DMS153 treated with DMSO at 0.1 percent for 48 hours (cell line): ENCODE results near the gene CUL2.
"Not testable (repeated sequence)": the region's sequence is repeated elsewhere in the genome, so short reads cannot be mapped to it uniquely, and the experiment has no call there.

Experiments used
- DNase-seq: peaks from one replicate; lab custom pipeline; 2025; ENCODE audit not compliant: unreplicated experiment; lab: John Stamatoyannopoulos, UW

CUL2 gene

DNA sequence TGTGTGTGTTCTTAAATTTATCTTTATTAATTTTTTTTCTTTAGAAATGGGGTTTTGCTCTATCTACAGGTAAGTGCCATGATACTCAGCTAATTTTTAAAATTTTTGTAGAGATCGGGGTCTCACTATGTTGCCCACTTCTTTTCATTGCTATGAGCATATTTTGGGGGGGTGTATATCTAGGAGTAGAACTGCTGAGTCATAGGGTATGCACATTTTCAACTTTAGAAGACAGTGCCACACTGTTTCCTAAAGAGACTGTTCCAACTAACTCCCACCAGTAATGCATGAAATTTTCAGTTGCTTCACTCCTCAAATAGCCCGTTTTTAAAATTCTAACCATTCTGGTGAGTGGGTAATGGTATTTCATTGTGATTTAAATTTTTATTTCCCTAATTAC lies 108.3 kb downstream of the CUL2 start:
- DNase-seq, result no peak

DNA sequence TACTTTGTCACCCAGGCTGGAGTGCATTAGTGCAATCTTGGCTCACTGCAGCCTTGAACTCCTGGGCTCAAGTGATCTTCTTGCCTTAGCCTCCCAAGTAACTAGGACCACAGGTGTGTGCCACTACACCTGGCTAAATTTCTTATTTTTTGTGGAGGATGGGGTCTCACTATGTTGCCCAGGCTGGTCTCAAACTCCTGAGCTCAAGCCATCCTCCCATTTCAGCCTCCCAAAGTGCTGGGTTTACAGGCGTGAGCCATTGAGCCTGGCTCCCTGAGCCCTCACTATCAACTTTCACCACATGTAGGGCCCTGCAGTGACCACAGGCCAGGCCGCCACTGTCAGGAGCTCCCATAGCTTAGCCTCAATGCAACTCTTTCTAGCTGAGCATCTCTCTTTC lies 110.2 kb downstream of the CUL2 start:
- DNase-seq, result no peak

DNA sequence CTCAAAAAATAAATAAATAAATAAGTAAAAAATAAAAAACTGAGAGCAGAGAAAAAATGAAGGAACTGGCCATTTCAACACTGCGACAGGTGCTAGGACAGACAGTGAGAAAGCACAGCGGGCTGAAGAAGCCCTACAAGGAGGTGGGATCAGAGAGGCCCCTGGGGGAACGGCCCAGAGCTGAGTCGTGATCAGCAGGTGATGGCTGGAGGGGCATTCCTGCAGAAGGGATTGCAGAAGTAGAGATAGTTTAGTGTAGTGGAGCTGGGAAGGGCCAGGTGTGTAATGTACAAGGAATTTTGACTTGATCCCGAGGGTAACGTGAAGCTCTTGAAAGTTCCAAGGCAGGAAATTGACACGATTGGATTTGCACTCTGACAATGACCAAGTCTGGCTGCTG lies 112.1 kb downstream of the CUL2 start:
- DNase-seq, result no peak

DNA sequence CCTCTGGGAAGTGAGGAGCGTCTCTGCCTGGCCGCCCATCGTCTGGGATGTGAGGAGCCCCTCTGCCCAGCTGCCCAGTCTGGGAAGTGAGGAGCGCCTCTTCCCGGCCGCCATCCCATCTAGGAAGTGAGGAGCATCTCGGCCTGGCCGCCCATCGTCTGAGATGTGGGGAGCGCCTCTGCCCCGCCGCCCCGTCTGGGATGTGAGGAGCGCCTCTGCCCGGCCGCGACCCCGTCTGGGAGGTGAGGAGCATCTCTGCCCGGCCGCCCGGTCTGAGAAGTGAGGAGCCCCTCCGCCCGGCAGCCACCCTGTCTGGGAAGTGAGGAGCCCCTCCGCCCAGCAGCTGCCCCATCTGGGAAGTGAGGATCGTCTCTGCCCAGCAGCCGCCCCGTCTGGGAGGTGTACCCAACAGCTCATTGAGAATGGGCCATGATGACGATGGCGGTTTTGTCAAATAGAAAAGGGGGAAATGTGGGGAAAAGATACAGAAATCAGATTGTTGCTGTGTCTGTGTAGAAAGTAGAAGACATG lies 113.7 kb downstream of the CUL2 start:
- not testable (repeated sequence) for DNase-seq

DNA sequence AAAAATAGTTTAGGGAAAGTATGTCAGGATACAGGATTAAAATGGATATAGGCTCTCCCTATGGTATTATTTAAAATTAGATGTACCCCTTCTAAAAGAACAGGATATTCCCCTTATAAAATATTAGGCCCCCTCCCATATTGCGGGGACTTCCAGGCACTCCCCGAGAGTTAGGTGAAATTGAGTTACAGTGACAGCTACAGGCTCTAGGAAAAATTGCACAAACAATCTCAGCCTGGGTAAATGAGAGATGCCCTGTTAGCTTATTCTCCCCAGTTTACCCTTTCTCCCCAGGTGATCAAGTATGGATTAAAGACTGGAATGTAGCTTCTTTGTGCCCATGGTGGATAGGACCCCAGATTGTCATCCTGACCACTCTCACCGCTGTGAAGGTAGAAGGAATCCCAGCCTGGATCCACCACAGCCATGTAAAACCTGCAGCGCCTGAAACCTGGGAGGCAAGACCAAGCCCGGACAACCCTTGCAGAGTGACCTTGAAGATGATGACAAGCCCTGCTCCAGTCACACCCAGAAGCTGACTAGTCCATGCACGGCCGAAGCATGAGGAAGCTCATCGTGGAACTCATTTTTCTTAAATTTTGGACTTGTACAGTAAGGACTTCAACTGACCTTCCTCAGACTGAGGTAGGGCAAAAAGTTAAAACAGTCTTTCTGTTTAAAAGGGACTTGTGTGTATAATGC lies 115.6 kb downstream of the CUL2 start:
- not testable (repeated sequence) for DNase-seq

DNA sequence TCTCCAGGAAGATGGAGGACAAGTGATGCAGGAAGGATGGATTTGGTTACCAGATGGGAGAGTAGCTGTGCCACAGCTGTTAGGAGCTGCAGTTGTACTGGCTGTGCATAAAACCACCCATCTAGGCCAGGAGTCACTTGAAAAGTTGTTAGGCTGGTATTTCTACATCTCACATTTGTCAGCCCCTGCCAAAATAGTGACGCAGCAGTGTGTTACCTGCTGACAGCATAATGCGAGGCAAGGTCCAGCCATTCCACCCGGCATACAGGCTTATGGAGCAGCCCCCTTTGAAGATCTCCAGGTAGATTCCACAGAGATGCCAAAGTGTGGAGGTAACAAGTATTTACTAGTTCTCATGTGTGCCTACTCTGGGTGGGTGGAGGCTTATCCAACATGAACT lies 116.4 kb downstream of the CUL2 start:
- not testable (repeated sequence) for DNase-seq

DNA sequence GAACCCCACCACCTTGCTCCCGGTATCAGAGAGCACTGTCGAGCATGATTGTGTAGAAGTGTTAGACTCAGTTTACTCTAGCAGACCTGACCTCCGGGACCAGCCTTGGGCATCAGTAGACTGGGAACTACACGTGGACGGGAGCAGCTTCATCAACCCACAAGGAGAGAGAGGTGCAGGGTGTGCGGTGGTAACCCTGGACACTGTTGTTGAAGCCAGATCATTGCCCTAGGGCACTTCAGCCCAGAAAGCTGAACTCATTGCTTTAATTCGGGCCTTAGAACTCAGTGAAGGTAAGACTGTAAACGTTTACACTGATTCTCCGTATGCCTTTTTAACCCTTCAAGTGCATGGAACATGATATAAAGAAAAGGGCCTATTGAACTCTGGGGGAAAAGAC lies 117.0 kb downstream of the CUL2 start:
- not testable (repeated sequence) for DNase-seq

DNA sequence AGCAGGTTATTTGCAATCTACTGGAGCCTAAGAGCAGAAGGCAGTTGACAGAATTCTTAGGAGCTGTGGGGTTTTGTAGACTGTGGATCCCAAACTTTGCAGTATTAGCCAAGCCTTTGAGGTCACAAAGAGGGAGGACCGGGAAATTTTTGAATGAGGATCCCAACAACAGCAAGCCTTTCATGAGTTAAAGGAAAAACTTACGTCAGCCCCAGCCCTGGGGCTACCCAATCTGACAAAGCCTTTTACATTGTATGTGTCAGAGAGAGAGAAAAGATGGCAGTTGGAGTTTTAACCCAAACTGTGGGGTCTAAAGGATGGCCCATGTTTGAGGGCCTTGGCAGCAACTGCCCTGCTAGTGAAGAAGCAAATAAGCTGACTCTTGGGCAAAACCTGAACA lies 117.5 kb downstream of the CUL2 start:
- DNase-seq, result not testable (repeated sequence)

DNA sequence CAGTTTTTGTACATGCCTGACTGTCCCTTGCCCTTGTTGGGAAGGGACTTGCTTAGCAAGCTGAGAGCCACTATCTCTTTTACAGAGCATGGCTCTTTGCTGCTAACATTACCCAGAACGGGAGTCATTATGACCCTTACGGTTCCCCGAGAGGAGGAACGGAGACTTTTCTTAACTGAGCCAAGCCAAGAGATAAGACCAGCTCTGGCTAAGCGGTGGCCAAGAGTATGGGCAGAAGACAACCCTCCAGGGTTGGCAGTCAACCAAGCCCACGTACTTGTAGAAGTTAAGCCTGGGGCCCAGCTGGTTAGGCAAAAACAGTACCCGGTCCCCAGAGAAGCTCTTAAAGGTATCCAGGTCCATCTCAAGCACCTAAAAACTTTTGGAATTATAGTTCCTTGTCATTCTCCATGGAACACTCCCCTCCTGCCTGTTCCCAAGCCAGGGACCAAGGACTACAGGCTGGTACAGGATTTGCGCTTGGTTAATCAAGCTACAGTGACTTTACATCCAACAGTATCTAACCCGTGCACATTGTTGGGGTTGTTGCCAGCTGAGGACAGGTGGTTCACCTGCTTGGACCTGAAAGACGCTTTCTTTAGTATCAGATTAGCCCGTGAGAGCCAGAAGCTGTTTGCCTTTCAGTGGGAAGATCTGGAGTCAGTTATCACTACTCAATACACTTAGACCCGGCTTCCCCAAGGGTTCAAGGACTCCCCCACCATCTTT lies 118.4 kb downstream of the CUL2 start:
- not testable (repeated sequence) for DNase-seq

DNA sequence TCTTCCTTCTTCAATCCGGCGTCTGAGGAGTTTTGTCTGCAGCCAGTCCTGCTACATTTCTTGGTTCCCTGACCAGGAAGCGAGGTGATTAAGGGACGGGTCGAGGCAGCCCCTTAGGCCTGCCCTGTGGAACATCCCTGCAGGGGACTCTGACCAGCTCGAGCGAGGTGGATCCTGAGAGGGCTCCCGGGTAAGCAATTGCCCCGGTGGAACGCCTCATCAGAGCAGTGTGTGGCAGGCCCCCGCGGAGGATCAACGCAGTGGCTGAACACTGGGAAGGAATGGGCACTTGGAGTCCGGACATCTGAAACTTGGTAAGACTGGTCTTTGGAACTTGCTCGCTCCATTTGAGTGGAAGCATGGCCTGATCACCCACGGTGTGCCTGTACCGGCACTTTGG lies 121.0 kb downstream of the CUL2 start:
- no peak for DNase-seq

DNA sequence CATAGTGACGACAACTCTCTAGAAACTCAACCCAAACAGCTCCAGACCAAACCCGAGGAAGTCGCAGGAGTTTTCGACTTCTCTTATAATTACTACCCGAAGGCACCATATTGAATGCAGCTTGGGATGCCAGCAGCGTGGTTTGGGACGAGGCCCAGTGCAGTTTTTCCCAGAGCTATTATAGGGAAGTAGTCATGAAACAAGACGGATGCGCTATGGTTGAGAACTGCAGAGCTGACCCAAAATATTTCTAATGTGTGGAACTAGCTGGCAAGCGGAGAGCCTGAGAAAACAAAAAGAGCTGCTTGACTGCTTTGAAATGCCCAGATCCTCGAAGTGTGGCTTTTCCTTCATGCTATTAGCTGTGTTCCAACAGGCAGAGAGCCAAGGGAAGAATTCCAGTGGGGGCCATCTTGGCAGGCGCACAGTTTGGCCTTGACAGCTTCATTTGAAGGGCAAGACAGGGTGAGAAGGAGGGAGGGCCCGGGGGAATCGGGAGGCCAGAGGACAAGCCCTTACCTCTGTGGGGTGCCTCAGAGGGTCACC lies 122.7 kb downstream of the CUL2 start:
- no peak for DNase-seq

DNA sequence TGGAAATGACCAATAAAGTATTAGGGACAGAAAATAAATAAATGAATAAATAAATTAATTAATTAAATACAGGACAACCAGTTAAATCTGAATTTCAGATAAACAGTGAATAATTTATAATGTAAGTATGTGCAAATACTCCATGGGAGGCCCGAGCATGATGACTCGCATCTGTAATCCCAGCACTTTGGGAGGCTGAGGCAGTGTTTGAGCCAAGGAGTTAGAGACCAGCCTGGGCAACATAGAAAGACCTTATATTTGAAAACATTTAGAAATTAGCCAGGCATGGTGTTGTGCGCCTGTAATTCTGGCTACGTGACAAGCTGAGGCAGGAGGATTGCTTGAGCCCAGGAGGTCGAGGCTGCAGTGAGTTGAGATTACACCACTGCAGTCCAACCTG lies 123.7 kb downstream of the CUL2 start:
- DNase-seq, result no peak

DNA sequence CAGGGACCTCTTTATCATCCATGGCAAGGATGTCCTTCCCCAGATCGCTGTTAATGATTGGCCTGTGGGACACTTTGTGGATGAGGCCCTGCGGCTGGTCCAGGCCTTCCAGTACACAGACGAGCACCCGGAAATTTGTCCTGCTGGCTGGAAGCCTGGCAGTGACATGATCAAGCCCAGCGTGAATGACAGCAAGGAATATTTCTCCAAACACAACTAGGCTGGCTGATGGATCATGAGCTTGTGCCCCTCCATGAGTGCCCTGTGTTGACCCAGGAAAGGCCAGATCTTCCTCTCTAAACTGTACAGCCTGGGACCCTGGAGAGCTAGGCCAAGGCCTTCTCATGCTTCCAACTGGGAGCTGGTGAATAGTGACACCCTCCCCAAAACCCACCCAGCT lies 124.1 kb downstream of the CUL2 start:
- DNase-seq, result no peak

DNA sequence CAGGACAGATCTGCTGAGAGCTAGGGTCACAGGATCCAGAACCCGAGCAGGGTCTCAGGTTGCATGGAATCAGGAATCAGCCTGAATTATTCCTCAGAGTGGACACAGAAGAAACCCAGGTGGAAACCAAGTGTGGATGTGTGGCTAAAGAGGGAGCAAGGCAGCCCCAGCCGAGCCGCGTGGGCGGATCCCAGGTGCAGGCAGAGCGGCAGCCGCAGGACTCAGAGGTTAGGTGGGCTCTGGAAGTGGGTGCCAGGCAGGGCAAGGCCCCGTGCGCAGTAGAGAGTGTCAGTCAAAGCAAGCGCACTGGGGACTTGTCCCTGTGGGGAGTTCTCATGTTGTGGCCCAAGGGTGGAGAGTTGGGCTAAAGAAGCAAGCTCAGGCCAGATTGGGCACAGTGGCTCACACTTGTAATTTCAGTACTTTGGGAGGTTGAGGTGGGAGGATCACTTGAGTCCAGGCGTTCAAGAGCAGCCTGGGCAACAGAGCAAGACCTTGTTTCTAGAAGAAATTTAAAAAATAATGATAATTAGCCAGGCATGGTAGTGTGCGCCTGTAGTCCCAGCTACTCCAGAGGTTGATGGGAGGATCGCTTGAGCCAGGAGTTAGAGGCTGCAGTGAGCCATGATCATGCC lies 125.9 kb downstream of the CUL2 start:
- DNase-seq, result no peak

DNA sequence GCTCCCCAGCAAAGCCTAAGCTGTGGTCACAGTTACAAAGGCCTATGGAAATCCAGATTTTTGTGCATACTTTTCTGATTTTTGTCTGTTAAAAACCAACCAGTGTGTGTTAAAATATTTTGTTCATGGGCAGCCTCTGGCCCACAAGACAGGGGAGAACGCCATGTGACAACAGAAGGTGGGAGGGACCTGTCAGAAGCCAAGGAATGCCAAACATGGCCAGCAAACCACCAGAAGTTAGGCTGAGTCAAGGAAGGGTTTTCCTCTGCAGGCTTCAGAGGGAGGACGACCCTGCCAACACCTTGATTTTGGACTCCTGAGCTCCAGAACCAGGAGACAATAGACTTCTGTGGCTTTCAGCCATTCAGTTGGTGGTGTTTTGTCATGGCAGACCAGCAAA lies 127.3 kb downstream of the CUL2 start:
- DNase-seq, result no peak

DNA sequence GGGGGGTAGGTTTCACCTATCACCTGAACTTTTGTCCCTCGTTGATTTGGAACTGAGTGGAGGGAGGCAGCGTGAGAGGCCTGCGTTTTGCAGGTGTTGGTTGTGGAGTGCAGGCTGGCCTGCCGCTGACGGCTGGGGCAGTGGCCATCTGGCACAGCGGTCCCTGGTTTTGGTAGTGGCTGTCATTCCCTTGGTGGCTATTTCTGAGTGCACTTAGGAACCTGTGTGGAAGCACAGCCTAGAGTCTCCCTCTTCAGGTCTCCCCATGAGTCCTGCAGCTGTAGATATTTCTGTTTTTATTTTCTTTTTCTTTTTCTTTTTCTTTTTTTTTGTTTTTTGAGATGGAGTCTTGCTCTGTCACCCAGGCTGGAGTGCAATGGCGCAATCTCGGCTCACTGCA lies 129.2 kb downstream of the CUL2 start:
- DNase-seq, result no peak

DNA sequence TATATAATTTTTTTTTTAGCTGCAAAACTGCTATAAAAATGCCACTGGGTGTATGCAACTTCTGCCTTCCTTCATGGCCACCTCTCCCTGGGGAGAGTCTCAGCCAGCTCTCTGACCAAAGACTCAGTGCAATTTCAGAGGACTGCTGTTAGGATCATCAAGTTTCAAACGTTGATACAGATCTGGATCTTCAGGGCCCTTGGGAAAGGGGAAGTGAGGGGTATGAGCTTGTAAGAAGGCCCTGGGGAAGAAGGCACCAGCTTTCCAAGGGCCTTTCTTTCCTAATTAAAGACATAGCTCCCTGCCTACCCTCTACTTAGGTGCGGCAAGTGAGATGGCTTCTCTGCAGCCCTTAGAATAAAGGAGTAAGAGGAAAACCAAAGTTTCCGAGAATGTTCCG lies 130.4 kb downstream of the CUL2 start:
- no peak for DNase-seq

DNA sequence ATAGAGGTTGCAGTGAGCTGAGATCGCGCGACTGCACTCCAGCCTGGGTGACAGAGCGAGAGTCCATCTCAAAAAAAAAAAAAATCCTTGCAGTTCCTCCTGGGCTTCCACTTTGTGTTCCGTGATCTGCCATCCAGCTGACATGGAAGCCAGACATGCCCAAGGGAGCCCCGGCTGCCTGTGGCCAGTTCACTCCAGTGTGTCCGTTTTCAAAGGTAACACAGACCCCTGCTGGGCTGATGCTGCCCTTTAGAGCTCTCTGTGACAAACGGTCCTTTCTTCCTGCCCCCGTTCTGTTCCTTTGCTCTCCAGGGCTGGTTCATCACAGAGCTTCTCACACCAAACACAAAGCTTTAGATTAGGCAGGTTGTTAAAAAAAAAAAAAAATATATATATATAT lies 130.8 kb downstream of the CUL2 start:
- DNase-seq, result no peak
